Tibial nerve (tissue), 4 donors: Measurements from ENCODE around the gene FHOD1.

Experiments used
- EP300 ChIP-seq, 2 donors: sonication (generic); formaldehyde crosslinking; IDR thresholded peaks; one replicate each; pipeline ENCODE4 v1.6.1; 2017; ENCODE audit warnings: antibody characterized with exemption in 2 of 2, mild to moderate bottlenecking in 1 of 2
- POLR2A ChIP-seq, 2 donors: fragments of 450-650 bp; IDR thresholded peaks; one replicate each; pipeline ENCODE4 v1.6.1; 2017; ENCODE audit warnings: antibody characterized with exemption in 2 of 2, mild to moderate bottlenecking in 2 of 2, moderate library complexity in 2 of 2
- TF ChIP-seq, protein P1 (sequence below), 5 experiments: fragments of 200-600 bp in 3 of 5; fragments of 450-650 bp in 2 of 5; sonication (generic) in 3 of 5; IDR thresholded peaks; one replicate each; pipeline ENCODE4 v1.5.1; 2016 to 2019; ENCODE audit warnings: antibody characterized with exemption in 5 of 5, mild to moderate bottlenecking in 3 of 5, moderate library complexity in 2 of 5

DNA sequence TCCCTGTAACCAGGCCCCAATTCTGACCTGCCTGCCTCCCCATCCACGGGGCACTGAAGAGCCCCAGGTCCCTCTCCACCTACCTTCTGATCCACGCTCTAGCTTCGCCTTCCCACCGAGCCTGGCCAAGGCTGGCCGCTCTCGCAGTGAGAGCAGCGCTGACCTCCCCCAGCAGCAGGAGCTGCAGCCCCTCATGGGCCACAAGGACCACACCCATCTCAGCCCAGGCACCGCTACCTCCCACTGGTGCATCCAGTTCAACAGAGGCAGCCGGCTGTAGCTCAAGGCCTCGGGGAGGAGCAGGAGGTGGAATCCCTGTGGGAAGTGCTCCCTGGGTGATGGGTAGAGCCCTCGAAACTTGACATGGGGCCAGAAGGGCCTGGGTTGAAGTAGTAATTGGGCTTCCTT, 23.7 kb upstream of the FHOD1 start:
- TF ChIP-seq, protein P1, sequence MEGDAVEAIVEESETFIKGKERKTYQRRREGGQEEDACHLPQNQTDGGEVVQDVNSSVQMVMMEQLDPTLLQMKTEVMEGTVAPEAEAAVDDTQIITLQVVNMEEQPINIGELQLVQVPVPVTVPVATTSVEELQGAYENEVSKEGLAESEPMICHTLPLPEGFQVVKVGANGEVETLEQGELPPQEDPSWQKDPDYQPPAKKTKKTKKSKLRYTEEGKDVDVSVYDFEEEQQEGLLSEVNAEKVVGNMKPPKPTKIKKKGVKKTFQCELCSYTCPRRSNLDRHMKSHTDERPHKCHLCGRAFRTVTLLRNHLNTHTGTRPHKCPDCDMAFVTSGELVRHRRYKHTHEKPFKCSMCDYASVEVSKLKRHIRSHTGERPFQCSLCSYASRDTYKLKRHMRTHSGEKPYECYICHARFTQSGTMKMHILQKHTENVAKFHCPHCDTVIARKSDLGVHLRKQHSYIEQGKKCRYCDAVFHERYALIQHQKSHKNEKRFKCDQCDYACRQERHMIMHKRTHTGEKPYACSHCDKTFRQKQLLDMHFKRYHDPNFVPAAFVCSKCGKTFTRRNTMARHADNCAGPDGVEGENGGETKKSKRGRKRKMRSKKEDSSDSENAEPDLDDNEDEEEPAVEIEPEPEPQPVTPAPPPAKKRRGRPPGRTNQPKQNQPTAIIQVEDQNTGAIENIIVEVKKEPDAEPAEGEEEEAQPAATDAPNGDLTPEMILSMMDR (IDR thresholded peaks at IDR 0.05): no peak
- no peak for TF ChIP-seq EP300 (IDR thresholded peaks at IDR 0.05)
- no peak for TF ChIP-seq POLR2A (IDR thresholded peaks at IDR 0.05)
